Gastrocnemius medialis (tissue), 4 donors: ENCODE data around the gene DCP1B. TPM values are rescaled to one million over a fixed set of nuclear protein-coding genes. Genes with fewer than 3 reads are reported as not detected.

Experiments
- ATAC-seq, 2 donors: fragments of 150-250 bp; one replicate each; pipeline ENCODE4 v1.9.1; 2016
- DNase-seq, 2 donors: peaks; one replicate each; pipeline ENCODE4 v3.0.0-alpha.2; 2019
- H3K27ac ChIP-seq, 4 donors: fragments of 200-600 bp; sonication (generic); 1 replicate in 1 of 4; 2 replicates in 3 of 4; pipeline ENCODE4 v1.5.1; 2016 to 2018; ENCODE audit warnings: mild to moderate bottlenecking in 2 of 4, moderate library complexity in 1 of 4
- H3K27me3 ChIP-seq, 3 donors: fragments of 200-600 bp; sonication (generic) in 2 of 3; 1 replicate in 1 of 3; 2 replicates in 2 of 3; pipeline versions ENCODE4 v1.5.1 to v1.6.0; 2016 to 2019; ENCODE audit warnings: mild to moderate bottlenecking in 1 of 3, moderate library complexity in 1 of 3
- H3K36me3 ChIP-seq, 2 donors: fragments of 200-600 bp; sonication (generic) in 1 of 2; one replicate each; pipeline ENCODE4 v1.5.1; 2017 to 2018
- H3K4me1 ChIP-seq, 2 donors: fragments of 200-600 bp; sonication (generic) in 1 of 2; one replicate each; pipeline ENCODE4 v1.5.1; 2016 to 2017; ENCODE audit warnings: mild to moderate bottlenecking in 2 of 2
- H3K4me3 ChIP-seq, 4 donors: fragments of 200-600 bp; sonication (generic) in 3 of 4; 1 replicate in 1 of 4; 2 replicates in 3 of 4; pipeline ENCODE4 v1.5.1; 2016 to 2019; ENCODE audit warnings: mild to moderate bottlenecking in 2 of 4
- H3K9me3 ChIP-seq, 3 donors: fragments of 200-600 bp; sonication (generic) in 2 of 3; 1 replicate in 1 of 3; 2 replicates in 2 of 3; pipeline ENCODE4 v1.5.1; 2016 to 2019
- CTCF ChIP-seq, 5 experiments: fragments of 450-650 bp in 3 of 5; fragments of 200-600 bp in 2 of 5; sonication (generic) in 2 of 5; IDR thresholded peaks in 4 of 5; conservative IDR thresholded peaks in 1 of 5; 1 replicate in 4 of 5; 2 replicates in 1 of 5; pipeline ENCODE4 v1.5.1; 2016 to 2019; ENCODE audit warnings: antibody characterized with exemption in 5 of 5, mild to moderate bottlenecking in 3 of 5, moderate library complexity in 3 of 5
- POLR2A ChIP-seq, 2 donors: fragments of 450-650 bp; IDR thresholded peaks; one replicate each; pipeline ENCODE4 v1.6.1; 2017; ENCODE audit warnings: antibody characterized with exemption in 2 of 2, mild to moderate bottlenecking in 2 of 2, moderate library complexity in 2 of 2
- in situ Hi-C, 4 donors: fragments of 200-750 bp; cut with MboI; loops; one replicate each; pipeline versions ENCODE4 v1.15.0 to v1.8.0; 2017; ENCODE audit warnings: low sequenced_read_pairs in 4 of 4
- intact Hi-C: fragments of 100-400 bp; cut with DNase I; formaldehyde crosslinking; loops from one replicate; pipeline ENCODE4 v1.15.1; 2023; ENCODE audit warnings: low total_unique reads
- total RNA-seq, 4 donors: library from RNA; depleted of rRNA; stranded (reverse); fragments of >200 nt; gene quantifications; one replicate each; pipeline versions ENCODE4 v1.1.0 to v1.2.3, GENCODE V29; 2016

DCP1B gene
- total RNA-seq, 4 donors from 2014 or later: 11.5 to 13.5 (median 12.4) TPM

DNA sequence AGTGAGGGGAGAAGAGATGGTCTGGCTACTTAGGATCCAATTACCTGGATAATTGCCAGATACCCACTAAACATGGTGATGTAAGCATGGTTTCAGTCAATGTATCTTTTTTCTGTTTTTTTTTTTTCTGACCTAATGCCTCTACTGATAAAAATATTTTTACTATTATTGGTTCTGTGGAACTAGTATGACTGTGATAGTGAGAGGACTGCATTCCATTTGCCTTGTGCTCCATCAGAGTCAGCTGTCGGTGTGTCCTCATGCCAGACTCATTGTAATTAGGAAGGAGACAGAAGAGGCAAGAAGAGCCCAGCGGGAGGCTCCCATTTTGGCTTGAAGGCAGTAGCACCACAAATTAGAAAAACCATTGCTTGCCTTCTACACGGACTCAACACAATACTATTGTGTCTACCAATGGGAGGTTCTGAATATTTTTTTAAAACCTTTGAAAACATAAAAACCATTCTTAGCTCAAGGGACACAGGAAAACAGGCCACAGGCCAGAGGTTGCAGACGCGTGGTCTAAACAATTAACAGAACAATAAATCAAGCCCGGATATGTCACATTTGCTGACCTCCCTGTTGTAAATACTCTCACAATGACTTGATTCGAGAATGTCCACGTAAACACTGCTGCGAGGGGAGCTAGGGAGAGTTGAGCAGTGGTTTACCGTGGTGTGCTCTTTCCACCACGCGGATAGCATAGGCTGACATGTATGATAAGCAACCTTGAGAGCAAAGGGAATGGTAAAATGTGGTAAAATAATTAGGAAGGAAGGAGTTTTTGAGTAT, 13.5 kb upstream of the DCP1B start:
- intact Hi-C loops (no loop called here), in situ Hi-C loops (no loop called here)

DNA sequence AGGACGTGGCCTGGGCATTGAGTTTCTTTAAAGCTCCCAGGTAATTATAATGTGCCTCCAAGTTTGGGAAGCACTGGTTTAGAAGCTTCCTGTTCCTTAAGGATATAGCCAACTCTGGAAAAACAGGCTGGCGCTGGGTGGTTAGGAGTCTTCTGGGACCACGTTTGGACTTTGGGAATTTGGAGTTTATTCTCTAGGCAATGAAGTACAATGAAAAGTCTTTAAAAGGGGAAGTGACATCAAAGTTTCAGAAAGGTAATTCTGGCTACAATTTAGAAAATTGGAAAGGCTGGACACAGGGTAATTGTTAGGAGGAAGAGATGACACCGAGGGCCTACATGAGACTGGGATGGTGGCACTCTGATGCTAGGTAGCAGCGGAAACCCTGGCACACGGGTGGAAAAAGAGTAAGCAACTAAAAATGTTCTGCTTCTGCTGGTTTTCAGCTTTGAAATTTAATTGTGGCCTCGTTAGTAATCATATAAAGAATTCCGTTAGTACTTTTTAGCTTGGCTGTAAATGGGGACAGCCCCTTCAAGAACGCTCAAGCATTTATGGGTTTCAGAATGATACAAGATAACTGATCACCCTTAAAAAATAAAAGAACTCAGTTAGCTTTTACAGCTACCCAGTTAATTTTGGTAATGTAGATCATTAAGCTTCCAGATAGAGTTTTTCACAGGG, 12.7 kb upstream of the DCP1B start:
- in situ Hi-C loops: no loop called here
- no peak overlapping the region for H3K27ac ChIP-seq
- peaks cover 0 to 13% of the 10 kb centered on the region in 2 donors for H3K4me1 ChIP-seq
- peaks cover 0 to 4% (median 0%) of the 10 kb centered on the region in 3 donors for H3K27me3 ChIP-seq
- no peak overlapping the region for H3K4me3 ChIP-seq
- intact Hi-C loops: no loop called here
- TF ChIP-seq POLR2A (IDR thresholded peaks at IDR 0.05): no peak
- no peak for TF ChIP-seq CTCF (IDR thresholded peaks at IDR 0.05 in 4 of 5, conservative IDR thresholded peaks at IDR 0.05 in 1 of 5)
- no peaks in the 10 kb centered on the region for H3K36me3 ChIP-seq
- DNase-seq (no peak), ATAC-seq (no peak)
- H3K9me3 ChIP-seq: no peaks in the 10 kb centered on the region

More for the DNA sequence above, 13.5 kb upstream of the DCP1B start:
- peak in 1 of 2 donors; percentile 30 for ATAC-seq
- H3K27me3 ChIP-seq: peaks cover 0 to 4% (median 0%) of the 10 kb centered on the region in 3 donors
- DNase-seq: no peak
- H3K36me3 ChIP-seq: no peaks in the 10 kb centered on the region
- TF ChIP-seq CTCF (IDR thresholded peaks at IDR 0.05 in 4 of 5, conservative IDR thresholded peaks at IDR 0.05 in 1 of 5): no peak
- no peak for TF ChIP-seq POLR2A (IDR thresholded peaks at IDR 0.05)
- H3K9me3 ChIP-seq: no peaks in the 10 kb centered on the region
- no peak overlapping the region for H3K4me3 ChIP-seq
- peaks cover 0 to 13% of the 10 kb centered on the region in 2 donors for H3K4me1 ChIP-seq
- H3K27ac ChIP-seq: peak overlapping the region in 1 of 4 donors; percentile 21

GRCh38 chr12:2014231-2014630, 10.0 kb upstream of the DCP1B start:
- ATAC-seq: no peak
- peaks cover 0 to 13% of the 10 kb centered on the region in 2 donors for H3K4me1 ChIP-seq

GRCh38 chr12:2013527-2014223, 9.4 kb upstream of the DCP1B start:
- Histone ChIP-seq H3K27ac (peak overlapping the region in 3 of 4 donors; percentile 33 to 46 (median 44)), H3K27me3 (no peaks in the 10 kb centered on the region), H3K36me3 (no peaks in the 10 kb centered on the region), H3K9me3 (no peaks in the 10 kb centered on the region), H3K4me3 (no peak overlapping the region), H3K4me1 (peaks cover 0 to 13% of the 10 kb centered on the region in 2 donors)
- in situ Hi-C loops (no loop called here), intact Hi-C loops (no loop called here)
- no peak for DNase-seq
- ATAC-seq: peak in 1 of 2 donors; percentile 56
- TF ChIP-seq POLR2A (IDR thresholded peaks at IDR 0.05) (no peak), CTCF (IDR thresholded peaks at IDR 0.05 in 4 of 5, conservative IDR thresholded peaks at IDR 0.05 in 1 of 5) (no peak)

More at GRCh38 chr12:2014231-2014630, 10.0 kb upstream of the DCP1B start:
- DNase-seq: no peak
- no peaks in the 10 kb centered on the region for H3K27me3 ChIP-seq
- TF ChIP-seq CTCF (IDR thresholded peaks at IDR 0.05 in 4 of 5, conservative IDR thresholded peaks at IDR 0.05 in 1 of 5) (no peak), POLR2A (IDR thresholded peaks at IDR 0.05) (no peak)
- H3K36me3 ChIP-seq: no peaks in the 10 kb centered on the region
- intact Hi-C loops (no loop called here), in situ Hi-C loops (no loop called here)
- H3K4me3 ChIP-seq: no peak overlapping the region
- no peaks in the 10 kb centered on the region for H3K9me3 ChIP-seq
- H3K27ac ChIP-seq: peak overlapping the region in 2 of 4 donors; percentile 24 to 44
